Uterus (tissue), 4 donors: ENCODE results near the gene SWT1. TPM values are rescaled to one million over a fixed set of nuclear protein-coding genes. Genes with fewer than 3 reads are reported as not detected.
A peak's percentile ranks its signal among the peaks of the same experiment; 100 is the strongest.
"Not testable (repeated sequence)": the region's sequence is repeated elsewhere in the genome, so short reads cannot be mapped to it uniquely, and the experiment has no call there.

Source experiments
- DNase-seq, 2 donors: peaks; one replicate each; pipeline ENCODE4 v3.0.0-alpha.2; 2019 to 2020
- H3K27ac ChIP-seq, 2 donors: fragments of 200-600 bp; sonication (generic); 1 replicate in 1 of 2; 2 replicates in 1 of 2; pipeline ENCODE4 v1.5.1; 2016 to 2018
- H3K27me3 ChIP-seq, 2 donors: fragments of 200-600 bp; sonication (generic); one replicate each; pipeline ENCODE4 v1.5.1; 2018 to 2019; ENCODE audit warnings: control low read depth in 1 of 2
- H3K36me3 ChIP-seq, 2 donors: fragments of 200-600 bp; sonication (generic); one replicate each; pipeline ENCODE4 v1.5.1; 2019; ENCODE audit warnings: control low read depth in 1 of 2
- H3K4me1 ChIP-seq, 2 donors: fragments of 200-600 bp; sonication (generic); one replicate each; pipeline ENCODE4 v1.5.1; 2018 to 2019; ENCODE audit warnings: control low read depth in 1 of 2
- H3K4me3 ChIP-seq, 2 donors: fragments of 200-600 bp; sonication (generic); 1 replicate in 1 of 2; 2 replicates in 1 of 2; pipeline ENCODE4 v1.5.1; 2018 to 2019; ENCODE audit warnings: mild to moderate bottlenecking in 1 of 2
- H3K9me3 ChIP-seq, 2 donors: fragments of 200-600 bp; sonication (generic); one replicate each; pipeline ENCODE4 v1.5.1; 2019; ENCODE audit warnings: control low read depth in 1 of 2
- CTCF ChIP-seq, 4 experiments: fragments of 200-600 bp in 2 of 4; fragments of 450-650 bp in 2 of 4; sonication (generic) in 2 of 4; IDR thresholded peaks; one replicate each; pipeline ENCODE4 v1.5.1; 2016 to 2019; ENCODE audit warnings: antibody characterized with exemption in 4 of 4, mild to moderate bottlenecking in 2 of 4, moderate library complexity in 1 of 4
- POLR2A ChIP-seq, 2 donors: fragments of 450-650 bp; IDR thresholded peaks; one replicate each; pipeline ENCODE4 v1.6.1; 2016; ENCODE audit warnings: antibody characterized with exemption in 2 of 2, mild to moderate bottlenecking in 1 of 2, moderate library complexity in 1 of 2
- intact Hi-C: fragments of 100-400 bp; cut with DNase I; formaldehyde crosslinking; loops from one replicate; pipeline ENCODE4 v1.15.1; 2023; ENCODE audit warnings: low total_unique reads
- total RNA-seq, 4 donors: library from RNA; depleted of rRNA in 3 of 4; stranded (reverse); fragments of >200 nt in 3 of 4; gene quantifications; one replicate each; pipeline versions ENCODE4 v1.1.0 to v1.2.4, GENCODE V29; 2014 to 2023
- donor health status: DM: yes; HTN: yes; CAD: no.

SWT1 gene
- total RNA-seq, 4 donors from 2014 or later: 9.2 to 29.4 (median 17.5) TPM

GRCh38 chr1:185317886-185318310, 160.9 kb downstream of the SWT1 start:
- no peaks in the 10 kb centered on the region for H3K36me3 ChIP-seq
- H3K4me3 ChIP-seq: peak overlapping the region; percentile 68 to 75
- TF ChIP-seq CTCF (IDR thresholded peaks at IDR 0.05) (no peak), POLR2A (IDR thresholded peaks at IDR 0.05) (no peak)
- H3K4me1 ChIP-seq: peaks cover 10 to 13% of the 10 kb centered on the region in 2 donors
- no peaks in the 10 kb centered on the region for H3K27me3 ChIP-seq
- DNase-seq: peak in 1 of 2 donors; percentile 20
- intact Hi-C loops: no loop called here
- H3K9me3 ChIP-seq: no peaks in the 10 kb centered on the region
- peak overlapping the region; percentile 92 to 95 for H3K27ac ChIP-seq

DNA sequence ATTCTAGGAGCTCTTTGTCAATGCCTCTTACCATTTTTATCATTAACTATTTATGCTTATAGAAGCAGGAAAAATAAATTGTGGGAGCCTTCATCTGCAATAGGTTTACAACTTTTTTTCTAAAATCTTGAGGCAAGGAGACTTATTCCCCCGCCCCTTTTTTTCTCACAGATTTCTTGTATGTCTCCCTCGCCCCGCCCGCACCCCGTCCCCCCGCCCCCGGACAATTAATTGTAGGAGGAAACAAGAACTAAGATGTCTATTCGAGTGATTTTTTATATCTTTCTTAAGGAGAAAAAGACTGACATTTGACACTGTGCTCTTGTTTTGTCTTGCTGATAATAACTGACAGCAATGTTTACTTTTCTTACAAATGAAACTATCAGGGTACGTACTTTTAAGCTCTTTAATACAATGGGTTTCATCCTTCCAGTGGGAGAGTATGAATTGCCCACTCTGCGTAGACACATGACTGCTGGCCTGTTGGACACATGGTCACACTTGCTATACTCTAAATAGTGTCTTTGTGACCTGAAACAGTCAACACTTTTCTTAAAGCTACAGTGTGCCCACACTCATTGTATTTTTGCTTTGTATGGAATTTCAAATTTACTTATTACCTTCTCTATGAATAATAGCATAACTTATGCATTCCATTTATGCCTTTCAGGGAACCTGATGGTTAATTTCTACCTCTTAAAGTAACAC, 161.6 kb downstream of the SWT1 start:
- Histone ChIP-seq H3K27ac (peak overlapping the region; percentile 92 to 95), H3K4me1 (peaks cover 7 to 10% of the 10 kb centered on the region in 2 donors), H3K27me3 (no peaks in the 10 kb centered on the region), H3K4me3 (no peak overlapping the region), H3K9me3 (no peaks in the 10 kb centered on the region), H3K36me3 (no peaks in the 10 kb centered on the region)
- no peak for TF ChIP-seq POLR2A (IDR thresholded peaks at IDR 0.05)
- TF ChIP-seq CTCF (IDR thresholded peaks at IDR 0.05): no peak
- DNase-seq: no peak
- intact Hi-C loops: no loop called here

GRCh38 chr1:185319139-185319475, 162.1 kb downstream of the SWT1 start:
- no peak for DNase-seq
- Histone ChIP-seq H3K9me3 (no peaks in the 10 kb centered on the region), H3K4me1 (peaks cover 7 to 10% of the 10 kb centered on the region in 2 donors), H3K27me3 (no peaks in the 10 kb centered on the region), H3K4me3 (no peak overlapping the region), H3K27ac (peak overlapping the region in 1 of 2 donors; percentile 95), H3K36me3 (no peaks in the 10 kb centered on the region)
- no peak for TF ChIP-seq POLR2A (IDR thresholded peaks at IDR 0.05)
- TF ChIP-seq CTCF (IDR thresholded peaks at IDR 0.05): no peak
- intact Hi-C loops: no loop called here

DNA sequence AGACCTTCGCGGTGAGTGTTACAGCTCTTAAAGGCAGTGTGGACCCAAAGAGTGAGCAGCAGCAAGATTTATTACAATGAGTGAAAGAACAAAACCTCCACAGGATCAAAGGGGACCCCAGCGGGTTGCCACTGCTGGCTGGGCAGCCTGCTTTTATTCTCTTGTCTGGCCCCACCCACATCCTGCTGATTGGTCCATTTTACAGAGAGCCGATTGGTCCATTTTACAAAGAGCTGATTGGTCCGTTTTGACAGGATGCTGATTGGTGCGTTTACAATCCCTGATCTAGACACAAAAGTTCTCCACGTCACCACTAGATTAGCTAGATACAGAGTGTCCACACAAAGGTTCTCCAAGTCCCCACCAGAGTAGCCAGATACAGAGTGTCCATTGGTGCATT, 164.1 kb downstream of the SWT1 start:
- H3K36me3 ChIP-seq, H3K9me3 ChIP-seq, DNase-seq, intact Hi-C loops, H3K4me1 ChIP-seq, H3K27ac ChIP-seq, H3K4me3 ChIP-seq, H3K27me3 ChIP-seq: not testable (repeated sequence)

DNA sequence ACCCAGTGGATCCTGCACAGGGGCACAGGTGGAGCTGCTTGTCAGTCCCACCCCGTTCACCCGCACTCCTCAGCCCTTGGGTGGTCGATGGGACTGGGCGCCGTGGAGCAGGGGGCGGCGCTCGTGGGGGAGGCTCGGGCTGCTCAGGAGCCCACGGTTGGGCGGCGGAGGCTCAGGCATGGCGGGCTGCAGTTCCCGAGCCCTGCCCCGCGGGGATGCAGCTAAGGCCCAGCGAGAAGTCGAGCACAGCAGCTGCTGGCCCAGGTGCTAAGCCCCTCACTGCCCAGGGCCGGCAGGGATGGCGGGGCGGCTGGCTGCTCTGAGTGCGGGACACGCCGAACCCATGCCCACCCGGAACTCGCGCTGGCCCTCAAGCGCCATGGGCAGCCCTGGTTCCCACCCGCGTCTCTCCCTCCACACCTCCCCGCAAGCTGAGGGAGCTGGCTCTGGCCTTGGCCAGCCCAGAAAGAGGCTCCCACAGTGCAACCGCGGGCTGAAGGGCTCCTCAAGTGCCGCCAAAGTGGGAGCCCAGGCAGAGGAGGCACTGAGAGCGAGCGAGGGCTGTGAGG, 164.8 kb downstream of the SWT1 start:
- H3K27ac ChIP-seq, H3K36me3 ChIP-seq, DNase-seq, H3K4me1 ChIP-seq, H3K4me3 ChIP-seq, intact Hi-C loops, H3K9me3 ChIP-seq, H3K27me3 ChIP-seq: not testable (repeated sequence)

- no peak for TF ChIP-seq CTCF (IDR thresholded peaks at IDR 0.05)
- no peak for TF ChIP-seq POLR2A (IDR thresholded peaks at IDR 0.05)
- H3K9me3 ChIP-seq: no peaks in the 10 kb centered on the region
- intact Hi-C loops: no loop called here
- H3K4me1 ChIP-seq: peaks cover 0 to 5% of the 10 kb centered on the region in 2 donors
- no peak overlapping the region for H3K4me3 ChIP-seq
- H3K36me3 ChIP-seq: no peaks in the 10 kb centered on the region
- H3K27me3 ChIP-seq: no peaks in the 10 kb centered on the region
- no peak for DNase-seq
- H3K27ac ChIP-seq: no peak overlapping the region
Observed at GRCh38 chr1:185322636-185323035, 165.7 kb downstream of the SWT1 start.
